ENCODE results near the gene RAB3B.

DNA sequence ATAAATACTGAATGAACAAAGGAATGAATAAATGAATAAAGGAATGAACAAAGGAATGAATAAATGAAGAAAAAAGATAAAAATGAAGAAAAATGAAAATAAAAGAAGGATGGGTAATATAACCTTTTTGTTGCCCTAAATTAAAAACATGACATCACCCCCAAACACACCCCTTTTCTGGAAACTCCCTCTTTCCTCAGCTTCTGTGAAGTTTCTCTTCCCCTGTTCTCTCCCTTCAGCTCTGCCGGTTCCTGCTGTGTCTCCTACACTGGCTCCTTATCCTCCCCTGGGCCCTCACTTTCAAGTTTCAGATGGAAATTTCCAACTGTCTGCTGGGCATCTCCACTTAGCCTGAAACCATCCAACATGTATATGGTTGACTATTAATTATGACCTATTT, 37.9 kb downstream of the RAB3B start:
- TF ChIP-seq, protein P1, sequence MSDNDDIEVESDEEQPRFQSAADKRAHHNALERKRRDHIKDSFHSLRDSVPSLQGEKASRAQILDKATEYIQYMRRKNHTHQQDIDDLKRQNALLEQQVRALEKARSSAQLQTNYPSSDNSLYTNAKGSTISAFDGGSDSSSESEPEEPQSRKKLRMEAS (IDR thresholded peaks at IDR 0.05) = no peak
- TF ChIP-seq FOXM1 (IDR thresholded peaks at IDR 0.05; ENCODE audit: borderline replicate concordance, low read depth) (no peak), TAF1 (IDR thresholded peaks at IDR 0.05; ENCODE audit: low read depth) (no peak), CREB1 (IDR thresholded peaks at IDR 0.05; ENCODE audit: low read depth) (no peak), EGR1 (IDR thresholded peaks at IDR 0.05) (no peak), RAD21 (IDR thresholded peaks at IDR 0.05; ENCODE audit: low read depth) (no peak), EP300 (IDR thresholded peaks at IDR 0.05; ENCODE audit: borderline replicate concordance) (no peak), ZBTB7A (IDR thresholded peaks at IDR 0.05; ENCODE audit: low read depth) (no peak), NFIC (IDR thresholded peaks at IDR 0.05) (no peak), YY1 (IDR thresholded peaks at IDR 0.05; ENCODE audit: low read depth) (no peak)
- TF ChIP-seq, protein P2, sequence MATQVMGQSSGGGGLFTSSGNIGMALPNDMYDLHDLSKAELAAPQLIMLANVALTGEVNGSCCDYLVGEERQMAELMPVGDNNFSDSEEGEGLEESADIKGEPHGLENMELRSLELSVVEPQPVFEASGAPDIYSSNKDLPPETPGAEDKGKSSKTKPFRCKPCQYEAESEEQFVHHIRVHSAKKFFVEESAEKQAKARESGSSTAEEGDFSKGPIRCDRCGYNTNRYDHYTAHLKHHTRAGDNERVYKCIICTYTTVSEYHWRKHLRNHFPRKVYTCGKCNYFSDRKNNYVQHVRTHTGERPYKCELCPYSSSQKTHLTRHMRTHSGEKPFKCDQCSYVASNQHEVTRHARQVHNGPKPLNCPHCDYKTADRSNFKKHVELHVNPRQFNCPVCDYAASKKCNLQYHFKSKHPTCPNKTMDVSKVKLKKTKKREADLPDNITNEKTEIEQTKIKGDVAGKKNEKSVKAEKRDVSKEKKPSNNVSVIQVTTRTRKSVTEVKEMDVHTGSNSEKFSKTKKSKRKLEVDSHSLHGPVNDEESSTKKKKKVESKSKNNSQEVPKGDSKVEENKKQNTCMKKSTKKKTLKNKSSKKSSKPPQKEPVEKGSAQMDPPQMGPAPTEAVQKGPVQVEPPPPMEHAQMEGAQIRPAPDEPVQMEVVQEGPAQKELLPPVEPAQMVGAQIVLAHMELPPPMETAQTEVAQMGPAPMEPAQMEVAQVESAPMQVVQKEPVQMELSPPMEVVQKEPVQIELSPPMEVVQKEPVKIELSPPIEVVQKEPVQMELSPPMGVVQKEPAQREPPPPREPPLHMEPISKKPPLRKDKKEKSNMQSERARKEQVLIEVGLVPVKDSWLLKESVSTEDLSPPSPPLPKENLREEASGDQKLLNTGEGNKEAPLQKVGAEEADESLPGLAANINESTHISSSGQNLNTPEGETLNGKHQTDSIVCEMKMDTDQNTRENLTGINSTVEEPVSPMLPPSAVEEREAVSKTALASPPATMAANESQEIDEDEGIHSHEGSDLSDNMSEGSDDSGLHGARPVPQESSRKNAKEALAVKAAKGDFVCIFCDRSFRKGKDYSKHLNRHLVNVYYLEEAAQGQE (IDR thresholded peaks at IDR 0.05; ENCODE audit: low read depth) = no peak

Measured in Ishikawa (cell line).